GM23338 (cell line): ENCODE results near the gene CGREF1. TPM values are rescaled to one million over a fixed set of nuclear protein-coding genes. Genes with fewer than 3 reads are reported as not detected.

ENCODE experiments used
- ATAC-seq: fragments of 200-7000 bp; cut with Tn5 transposase; 3 replicates; pipeline ENCODE4 v1.9.1; 2020
- DNase-seq: peaks from one replicate; pipeline ENCODE4 v3.0.0-alpha.2; 2015; ENCODE audit warnings: low spot score
- H2AFZ ChIP-seq: fragments of 200-600 bp; sonication (generic); 2 replicates; pipeline ENCODE4 v1.8.0; 2016; ENCODE audit warnings: antibody characterized with exemption, mild to moderate bottlenecking, moderate library complexity
- H3F3A ChIP-seq: fragments of 200-600 bp; sonication (generic); replicated peaks from 2 replicates; pipeline ENCODE4 v1.8.0; 2017; ENCODE audit warnings: antibody characterized with exemption, mixed run types, low read depth
- H3K27ac ChIP-seq: fragments of 200-600 bp; sonication (generic); 2 replicates; pipeline ENCODE4 v1.6.1; 2016; ENCODE audit warnings: low read depth
- H3K27me3 ChIP-seq: fragments of 200-600 bp; sonication (generic); 2 replicates; pipeline ENCODE4 v1.8.0; 2016; ENCODE audit warnings: mild to moderate bottlenecking, mixed run types, moderate library complexity; ENCODE audit not compliant: insufficient read depth
- H3K36me3 ChIP-seq: fragments of 200-600 bp; sonication (generic); 2 replicates; pipeline ENCODE4 v1.8.0; 2016; ENCODE audit warnings: mild to moderate bottlenecking; ENCODE audit not compliant: insufficient read depth
- H3K4me1 ChIP-seq: fragments of 200-600 bp; sonication (generic); 2 replicates; pipeline ENCODE4 v1.8.0; 2016; ENCODE audit warnings: mild to moderate bottlenecking, moderate library complexity; ENCODE audit not compliant: insufficient read depth
- H3K4me2 ChIP-seq: fragments of 200-600 bp; sonication (generic); 2 replicates; pipeline ENCODE4 v1.7.1; 2017; ENCODE audit warnings: mixed run types
- H3K4me3 ChIP-seq: fragments of 200-600 bp; sonication (generic); 2 replicates; pipeline ENCODE4 v1.6.1; 2016; ENCODE audit warnings: mixed run types
- H3K79me2 ChIP-seq: fragments of 200-600 bp; sonication (generic); replicated peaks from 2 replicates; pipeline ENCODE4 v1.8.0; 2017; ENCODE audit warnings: mild to moderate bottlenecking; ENCODE audit not compliant: insufficient read depth
- H3K9me2 ChIP-seq: fragments of 200-600 bp; sonication (generic); 2 replicates; pipeline ENCODE4 v1.8.0; 2017; ENCODE audit not compliant: insufficient read depth
- H4K20me1 ChIP-seq: fragments of 200-600 bp; sonication (generic); replicated peaks from 2 replicates; pipeline ENCODE4 v1.8.0; 2017; ENCODE audit warnings: mild to moderate bottlenecking; ENCODE audit not compliant: insufficient read depth
- H3K27ac Mint-ChIP-seq: 2 replicates; pipeline ENCODE4 v1.8.0; 2020; ENCODE audit warnings: inconsistent platforms, mild to moderate bottlenecking, moderate library complexity, mixed read lengths
- H3K27me3 Mint-ChIP-seq: 3 replicates; pipeline ENCODE4 v1.8.0; 2022; ENCODE audit warnings: low read depth, mild to moderate bottlenecking, moderate library complexity, mixed read lengths, inconsistent platforms; ENCODE audit not compliant: insufficient read depth, poor library complexity
- H3K36me3 Mint-ChIP-seq: 3 replicates; pipeline ENCODE4 v1.8.0; 2021; ENCODE audit warnings: low read depth, mild to moderate bottlenecking, inconsistent platforms, moderate library complexity, mixed read lengths
- H3K4me1 Mint-ChIP-seq: 3 replicates; pipeline ENCODE4 v1.8.0; 2020; ENCODE audit warnings: mild to moderate bottlenecking, inconsistent platforms, mixed read lengths
- H3K4me3 Mint-ChIP-seq: 3 replicates; pipeline ENCODE4 v1.8.0; 2021; ENCODE audit warnings: moderate library complexity, mild to moderate bottlenecking, inconsistent platforms, mixed read lengths
- H3K9me3 Mint-ChIP-seq: 3 replicates; pipeline ENCODE4 v1.8.0; 2020; ENCODE audit warnings: moderate library complexity, mild to moderate bottlenecking, inconsistent platforms, mixed read lengths
- CREB1 ChIP-seq: fragments of 250-450 bp; sonication (Bioruptor Pico); IDR thresholded peaks from 2 replicates; pipeline ENCODE4 v1.5.0; 2020; ENCODE audit warnings: low read depth, mild to moderate bottlenecking, moderate library complexity
- CTCF ChIP-seq, 2 experiments: fragments of 200-600 bp in 1 of 2; sonication (generic) in 1 of 2; conservative IDR thresholded peaks; 2 replicates each; pipeline versions ENCODE4 v1.5.1 to v1.6.1; 2016 to 2017; ENCODE audit warnings: antibody characterized with exemption in 2 of 2, low read depth in 2 of 2, mild to moderate bottlenecking in 2 of 2, moderate library complexity in 1 of 2
- ETS1 ChIP-seq: IDR thresholded peaks from 2 replicates; pipeline ENCODE4 v1.6.1; 2016; ENCODE audit warnings: antibody characterized with exemption
- EZH2 ChIP-seq: fragments of 200-600 bp; sonication (generic); IDR thresholded peaks from one replicate; pipeline ENCODE4 v1.8.0; 2017; ENCODE audit warnings: antibody characterized with exemption, mild to moderate bottlenecking, low read depth; ENCODE audit not compliant: unreplicated experiment
- EZH2phosphoT487 ChIP-seq: fragments of 200-600 bp; sonication (generic); IDR thresholded peaks from one replicate; pipeline ENCODE4 v1.8.1; 2018; ENCODE audit warnings: antibody characterized with exemption; ENCODE audit not compliant: unreplicated experiment
- JUNB ChIP-seq: IDR thresholded peaks from one replicate; pipeline ENCODE4 v1.6.1; 2016; ENCODE audit warnings: antibody characterized with exemption; ENCODE audit not compliant: unreplicated experiment
- NANOG ChIP-seq: IDR thresholded peaks from 2 replicates; pipeline ENCODE4 v1.6.1; 2016; ENCODE audit warnings: antibody characterized with exemption, borderline replicate concordance
- POLR2AphosphoS5 ChIP-seq: IDR thresholded peaks from 2 replicates; pipeline ENCODE4 v1.6.1; 2016; ENCODE audit warnings: antibody characterized with exemption, low read depth
- REST ChIP-seq: IDR thresholded peaks from one replicate; pipeline ENCODE4 v1.6.1; 2018; ENCODE audit warnings: antibody characterized with exemption; ENCODE audit not compliant: unreplicated experiment
- STAT1 ChIP-seq: IDR thresholded peaks from one replicate; pipeline ENCODE4 v1.6.1; 2016; ENCODE audit warnings: antibody characterized with exemption; ENCODE audit not compliant: unreplicated experiment
- ZNF114 ChIP-seq: fragments of 250-450 bp; sonication (Bioruptor Pico); IDR thresholded peaks from 2 replicates; pipeline ENCODE4 v1.5.0; 2020; ENCODE audit warnings: mild to moderate bottlenecking, moderate library complexity
- ZNF331 ChIP-seq: fragments of 250-450 bp; sonication (Bioruptor Pico); IDR thresholded peaks from 2 replicates; pipeline ENCODE4 v1.5.0; 2020; ENCODE audit warnings: low read depth, mild to moderate bottlenecking, moderate library complexity
- ZNF462 ChIP-seq: fragments of 250-450 bp; sonication (Bioruptor Pico); IDR thresholded peaks from 2 replicates; pipeline ENCODE4 v1.5.0; 2020; ENCODE audit warnings: mild to moderate bottlenecking, moderate library complexity
- polyA plus RNA-seq: library from polyadenylated mRNA; unstranded; fragments of >200 nt; fragmentation: Nextera tagmentation; extraction: Ambion mirVana; gene quantifications from 2 replicates; pipeline ENCODE4 v1.2.1, GENCODE V29; 2016
- total RNA-seq: library from RNA; depleted of rRNA; stranded (reverse); fragments of >200 nt; shearing (Covaris generic); gene quantifications from 2 replicates; pipeline ENCODE4 v1.2.3, GENCODE V29; 2014

CGREF1 gene
- total and polyA plus RNA-seq, 2 experiments from 2014 or later: 4.1 to 4.5 TPM

- TF ChIP-seq CTCF (conservative IDR thresholded peaks at IDR 0.05; ENCODE audit: low read depth in 2 of 2) (no peak), ZNF462 (no peak), ZNF331 (CRISPR knock-in tag) (no peak), JUNB (no peak), EZH2 (no peak), EZH2phosphoT487 (no peak), POLR2AphosphoS5 (no peak), NANOG (no peak), ETS1 (no peak), STAT1 (no peak), REST (no peak), ZNF114 (CRISPR knock-in tag) (no peak), CREB1 (CRISPR knock-in tag) (no peak)
- Mint-ChIP-seq H3K27me3 (peaks cover 12% of the 10 kb centered on the region), H3K4me1 (no peaks in the 10 kb centered on the region), H3K36me3 (no peaks in the 10 kb centered on the region), H3K9me3 (no peaks in the 10 kb centered on the region), H3K27ac (no peak overlapping the region), H3K4me3 (no peak overlapping the region)
- H3K4me1 ChIP-seq: no peaks in the 10 kb centered on the region
- H3K36me3 ChIP-seq: no peaks in the 10 kb centered on the region
- H3K4me3 ChIP-seq: no peak overlapping the region
- ATAC-seq (no peak), DNase-seq (no peak)
- no peaks in the 10 kb centered on the region for H4K20me1 ChIP-seq
- H3K4me2 ChIP-seq: no peak overlapping the region
- no peak overlapping the region for H3K27ac ChIP-seq
- H3K9me2 ChIP-seq: no peaks in the 10 kb centered on the region
- no peak overlapping the region for H2AFZ ChIP-seq
- H3F3A ChIP-seq: no peaks in the 10 kb centered on the region
- no peaks in the 10 kb centered on the region for H3K27me3 ChIP-seq
- H3K79me2 ChIP-seq: no peaks in the 10 kb centered on the region
Measured at GRCh38 chr2:27149570-27150405, 30.9 kb upstream of the CGREF1 start.
